LNCaP clone FGC (cell line): ENCODE data around the gene MRPS12.

ENCODE experiments used
- DNase-seq: peaks from one replicate; pipeline ENCODE4 v3.0.0-alpha.2; 2011; ENCODE audit warnings: low read depth
- H3K4me3 ChIP-seq: 2 replicates; pipeline ENCODE4 v1.5.1; 2011; ENCODE audit warnings: mild to moderate bottlenecking, low read depth, low read length, control low read depth
- TF ChIP-seq, protein P1 (sequence below): IDR thresholded peaks from 2 replicates; pipeline ENCODE4 v1.5.1; 2012; ENCODE audit warnings: mild to moderate bottlenecking; ENCODE audit not compliant: control insufficient read depth, insufficient read depth; ENCODE audit errors: extremely low read depth

The MRPS12 gene

DNA sequence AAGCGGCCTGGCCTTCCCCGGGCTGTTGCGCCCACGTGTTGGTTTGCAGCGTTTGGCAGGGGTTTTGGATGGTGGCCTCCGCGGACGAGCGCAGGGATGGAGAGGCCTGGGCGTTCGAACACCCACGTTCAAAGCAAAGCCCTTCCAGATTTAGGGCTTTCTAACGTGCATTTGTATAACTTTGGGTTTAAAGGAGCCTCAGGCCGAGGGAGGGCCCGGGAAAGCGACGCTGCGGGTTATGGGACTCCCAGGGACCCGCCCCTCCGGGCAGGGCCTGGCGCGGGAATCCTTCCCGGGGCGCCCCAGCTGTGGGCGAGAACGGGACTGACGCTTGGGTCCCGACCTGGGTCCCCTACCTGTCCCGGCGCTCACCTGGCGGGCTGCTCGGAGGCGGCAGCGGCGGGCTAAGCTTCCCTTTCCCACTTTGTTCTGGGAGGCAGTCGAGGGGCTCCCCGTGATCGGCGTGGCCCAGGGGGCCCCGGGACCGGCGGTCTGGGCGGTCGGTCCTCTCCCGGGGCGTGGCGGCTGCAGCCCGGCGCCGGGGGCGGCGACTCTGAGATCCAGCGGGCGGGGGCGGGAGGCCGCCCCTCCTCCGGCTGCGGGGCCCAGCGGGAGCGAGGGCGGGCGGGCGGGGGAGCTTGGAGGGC, 44.6 kb downstream of the MRPS12 start, which contains the start of gene FBXO17:
FBXO17 (minus strand) TSS at position 529 of the 647 bp plus-strand sequence. CDS start 25,423 bp downstream, outside the sequence.
- no peak for DNase-seq
- TF ChIP-seq, protein P1, sequence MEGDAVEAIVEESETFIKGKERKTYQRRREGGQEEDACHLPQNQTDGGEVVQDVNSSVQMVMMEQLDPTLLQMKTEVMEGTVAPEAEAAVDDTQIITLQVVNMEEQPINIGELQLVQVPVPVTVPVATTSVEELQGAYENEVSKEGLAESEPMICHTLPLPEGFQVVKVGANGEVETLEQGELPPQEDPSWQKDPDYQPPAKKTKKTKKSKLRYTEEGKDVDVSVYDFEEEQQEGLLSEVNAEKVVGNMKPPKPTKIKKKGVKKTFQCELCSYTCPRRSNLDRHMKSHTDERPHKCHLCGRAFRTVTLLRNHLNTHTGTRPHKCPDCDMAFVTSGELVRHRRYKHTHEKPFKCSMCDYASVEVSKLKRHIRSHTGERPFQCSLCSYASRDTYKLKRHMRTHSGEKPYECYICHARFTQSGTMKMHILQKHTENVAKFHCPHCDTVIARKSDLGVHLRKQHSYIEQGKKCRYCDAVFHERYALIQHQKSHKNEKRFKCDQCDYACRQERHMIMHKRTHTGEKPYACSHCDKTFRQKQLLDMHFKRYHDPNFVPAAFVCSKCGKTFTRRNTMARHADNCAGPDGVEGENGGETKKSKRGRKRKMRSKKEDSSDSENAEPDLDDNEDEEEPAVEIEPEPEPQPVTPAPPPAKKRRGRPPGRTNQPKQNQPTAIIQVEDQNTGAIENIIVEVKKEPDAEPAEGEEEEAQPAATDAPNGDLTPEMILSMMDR = no peak
- H3K4me3 ChIP-seq = no peak within 1 kb of the TSS

DNA sequence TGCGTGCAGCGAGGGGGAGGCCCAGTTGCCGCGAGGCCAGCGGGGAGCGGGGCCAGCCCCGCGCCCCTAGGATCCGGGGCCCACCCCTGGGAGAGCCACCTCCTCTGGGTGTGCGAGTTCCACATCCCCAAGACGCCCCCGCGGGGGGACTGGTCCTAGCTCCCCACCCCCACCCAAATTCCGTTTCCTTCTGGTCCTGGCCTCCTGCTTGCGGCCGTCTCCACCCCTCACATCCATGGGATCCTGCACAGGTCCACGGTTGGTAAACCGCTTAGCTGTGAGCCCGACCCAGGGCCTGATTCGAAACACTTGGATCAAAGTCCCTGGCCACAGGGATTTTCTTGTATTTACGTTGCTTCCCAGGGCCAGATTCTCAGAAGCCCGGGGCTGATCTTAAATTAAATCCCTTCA, 45.1 kb downstream of the MRPS12 start:
- no peak for DNase-seq
- no peak overlapping the region for H3K4me3 ChIP-seq
- TF ChIP-seq, protein P1 = no peak

DNA sequence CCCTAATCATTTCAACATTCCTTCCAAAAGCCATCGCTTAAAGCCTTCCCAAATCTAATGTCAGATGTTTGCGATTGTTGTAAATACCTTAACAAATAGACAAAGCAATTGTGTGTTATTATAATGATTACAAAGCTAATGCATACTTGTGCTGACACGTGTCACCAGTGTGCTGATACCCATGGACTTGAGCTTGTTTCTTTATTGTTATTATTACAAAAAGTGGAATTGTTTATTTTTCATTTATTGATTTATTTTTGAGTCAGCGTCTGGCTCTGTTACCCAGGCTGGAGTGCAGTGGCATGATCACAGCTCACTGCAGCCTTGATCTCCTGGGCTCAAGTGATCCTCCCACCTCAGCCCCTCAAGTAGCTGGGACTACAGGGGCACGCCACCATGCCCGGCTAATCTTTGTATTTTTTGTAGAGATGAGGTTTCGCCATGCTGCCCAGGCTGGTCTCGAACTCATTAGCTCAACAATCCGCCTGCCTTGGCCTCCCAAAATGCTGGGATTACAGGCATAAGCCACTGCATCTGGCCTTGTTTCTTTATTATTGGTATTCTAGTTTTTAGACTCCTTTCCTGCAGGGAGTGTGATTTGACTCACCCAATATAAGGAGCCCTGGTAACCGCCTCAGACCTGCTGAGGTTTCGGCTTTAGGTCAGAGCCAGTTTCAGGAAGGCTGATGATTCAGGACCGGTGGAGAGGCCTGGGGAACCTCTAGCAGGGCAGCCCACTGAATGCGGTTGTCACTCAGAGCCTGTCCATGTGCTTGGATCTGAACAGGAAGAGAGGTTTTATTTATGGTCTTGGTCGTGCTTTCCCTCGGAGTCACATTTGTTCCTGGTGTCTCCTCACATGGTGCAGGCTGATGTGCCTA, 46.9 kb downstream of the MRPS12 start:
- no peak for DNase-seq
- TF ChIP-seq, protein P1 = no peak
- H3K4me3 ChIP-seq = no peak overlapping the region

DNA sequence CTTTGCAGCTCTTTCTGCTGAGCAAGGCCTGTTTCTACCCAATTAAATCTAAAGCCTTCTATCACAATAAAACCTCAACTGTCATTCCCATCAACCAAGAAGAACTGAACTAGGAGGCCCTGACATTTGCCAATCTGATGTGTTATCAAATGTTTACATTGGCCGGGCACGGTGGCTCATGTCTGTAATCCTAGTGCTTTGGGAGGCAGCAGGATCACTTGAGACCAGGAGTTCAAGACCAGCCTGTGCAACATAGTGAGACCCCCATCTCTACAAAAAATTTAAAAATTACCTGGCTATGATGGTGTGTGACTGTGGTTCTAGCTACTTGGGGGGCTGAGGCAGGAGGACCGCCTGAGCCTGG, 47.6 kb downstream of the MRPS12 start:
- TF ChIP-seq, protein P1 = no peak
- H3K4me3 ChIP-seq = no peak overlapping the region
- DNase-seq = peak; percentile 32

DNA sequence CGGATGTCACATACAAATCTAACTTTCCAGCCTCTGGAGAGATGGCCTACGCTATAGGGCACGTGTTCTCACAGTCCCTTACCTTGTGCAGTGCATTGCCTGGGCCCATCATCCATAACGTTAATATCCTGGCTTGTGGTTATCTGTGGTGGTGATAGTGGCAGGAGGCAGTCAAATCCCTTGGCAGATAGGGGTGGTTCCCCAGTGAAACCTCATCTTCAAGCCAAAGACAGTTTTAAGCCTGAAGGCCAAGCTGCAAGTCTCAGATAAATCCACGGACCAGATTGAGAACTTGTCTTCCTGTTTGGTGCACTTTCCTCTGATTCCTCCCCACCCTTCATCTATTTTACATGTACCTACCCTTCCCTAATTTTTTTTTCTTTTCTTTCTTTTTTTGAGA, 49.1 kb downstream of the MRPS12 start:
- H3K4me3 ChIP-seq = no peak overlapping the region
- DNase-seq = no peak
- TF ChIP-seq, protein P1 = no peak

DNA sequence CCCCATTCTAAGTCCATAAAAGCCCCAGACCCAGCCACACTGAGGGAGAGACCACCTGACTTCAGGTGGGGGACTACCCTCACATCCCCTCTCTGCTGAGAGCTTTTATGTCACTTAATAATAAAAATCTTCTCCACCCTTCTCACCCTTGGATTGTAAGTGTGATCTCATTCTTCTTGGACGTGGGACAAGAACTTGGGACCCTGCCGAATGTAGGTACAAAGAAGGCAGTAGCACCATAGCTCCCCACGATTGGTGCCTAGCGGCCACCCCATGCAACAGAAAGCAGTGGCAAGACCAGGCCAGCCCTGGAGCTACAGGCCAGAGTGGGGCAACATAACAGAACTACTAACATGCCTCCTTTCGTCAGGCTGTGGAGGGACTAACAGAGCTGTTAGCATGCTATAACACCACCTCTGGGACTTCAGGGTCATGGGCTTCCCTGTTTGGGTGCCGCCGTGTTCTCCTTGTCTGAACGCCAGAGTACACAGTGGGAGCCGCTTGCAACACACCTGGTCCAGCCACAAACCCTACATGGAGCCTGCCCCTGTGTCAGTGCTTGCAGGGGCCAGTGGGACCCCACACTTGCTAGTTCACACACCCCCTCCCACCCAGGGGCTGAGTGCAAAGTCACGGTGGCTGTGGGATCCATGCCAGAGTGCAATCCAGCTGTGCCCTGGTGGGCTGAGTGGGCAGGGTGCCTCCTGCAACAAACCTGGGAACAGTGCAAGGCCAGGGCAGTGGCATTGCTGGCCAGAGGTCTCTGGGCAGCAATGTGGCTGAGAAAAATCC, 50.0 kb downstream of the MRPS12 start:
- DNase-seq = no peak
- no peak overlapping the region for H3K4me3 ChIP-seq
- TF ChIP-seq, protein P1 = no peak
